Measurements from ENCODE around the gene JOSD2.

The JOSD2 gene

GRCh38 chr19:50511069-50511822 is at the start of gene JOSD2:
Gene JOSD2 (minus strand): TSS chr19:50511191. CDS start chr19:50510431, 760 bp downstream.
- peak; percentile 97 for DNase-seq (ENCODE audit: low spot score)

DNA sequence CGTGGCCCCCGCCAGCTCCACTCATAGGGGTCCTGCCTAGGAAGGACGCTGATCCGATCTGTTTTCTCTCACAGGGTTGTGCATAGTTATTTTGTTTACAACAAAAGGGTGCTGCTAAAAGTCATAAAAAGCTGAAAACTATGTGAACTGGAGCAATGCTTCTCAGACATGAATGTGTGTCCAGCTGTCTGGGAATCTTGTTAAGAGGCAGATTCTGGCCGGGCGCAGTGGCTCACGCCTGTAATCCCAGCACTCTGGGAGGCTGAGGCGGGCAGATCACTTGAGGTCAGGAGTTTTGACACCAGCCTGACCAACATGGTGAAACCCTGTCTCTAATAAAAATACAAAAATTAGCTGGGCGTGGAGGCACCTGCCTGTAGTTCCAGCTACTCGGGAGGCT is 48.6 kb upstream of the JOSD2 start:
- no peak for DNase-seq (ENCODE audit: low spot score)

GRCh38 chr19:50558449-50558848 is 47.5 kb upstream of the JOSD2 start:
- DNase-seq (ENCODE audit: low spot score): no peak

DNA sequence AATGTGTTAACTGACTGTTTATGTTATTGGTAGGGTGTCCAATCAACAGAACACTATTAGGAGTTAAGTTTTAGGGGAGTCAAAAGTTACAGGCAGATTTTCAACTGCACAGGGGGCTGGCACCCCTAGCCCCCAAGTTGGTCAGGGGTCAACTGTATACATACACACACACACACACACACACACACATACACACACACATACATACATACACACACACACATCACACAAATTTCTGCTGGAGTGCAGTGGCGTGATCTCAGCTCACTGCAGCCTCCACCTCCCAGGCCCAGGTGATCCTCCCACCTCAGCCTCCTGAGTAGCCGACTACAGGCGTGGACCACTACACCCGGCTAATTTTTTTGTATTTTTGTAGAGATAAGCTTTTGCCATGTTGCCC is 47.0 kb upstream of the JOSD2 start:
- DNase-seq (ENCODE audit: low spot score): no peak

DNA sequence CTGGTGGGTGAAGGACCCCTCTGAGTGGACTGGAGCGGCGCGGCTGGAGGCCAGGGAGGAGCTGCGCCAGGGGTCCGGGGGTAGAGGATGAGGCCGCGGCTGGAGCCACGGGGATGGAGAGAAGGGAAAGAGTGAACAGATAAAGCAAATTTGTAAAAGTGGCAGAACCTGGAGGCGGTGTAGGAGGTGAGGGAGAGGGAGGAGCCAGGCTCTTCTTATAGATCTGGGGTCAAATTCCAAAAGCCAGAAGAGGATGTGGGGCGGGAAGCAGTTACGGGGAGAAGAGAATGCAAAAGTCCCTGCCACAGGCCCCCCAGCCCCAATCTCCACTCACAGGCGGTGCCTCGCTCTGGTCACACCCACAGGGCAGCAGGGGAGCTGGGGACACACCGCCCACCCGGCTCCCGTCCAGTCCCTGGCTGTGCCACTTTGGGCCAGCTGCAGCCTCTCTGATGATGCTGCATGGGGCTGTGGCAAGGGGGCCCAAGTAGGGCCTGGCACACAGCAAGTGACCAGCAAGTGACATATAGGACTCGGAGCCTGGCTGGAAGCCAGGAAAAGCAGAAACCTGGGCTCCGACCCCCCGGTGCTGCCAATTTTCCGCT is 46.1 kb upstream of the JOSD2 start:
- DNase-seq (ENCODE audit: low spot score): no peak

- DNase-seq (ENCODE audit: low spot score): peak; percentile 56
These were observed 45.5 kb upstream of the JOSD2 start for GRCh38 chr19:50556282-50557008.

DNA sequence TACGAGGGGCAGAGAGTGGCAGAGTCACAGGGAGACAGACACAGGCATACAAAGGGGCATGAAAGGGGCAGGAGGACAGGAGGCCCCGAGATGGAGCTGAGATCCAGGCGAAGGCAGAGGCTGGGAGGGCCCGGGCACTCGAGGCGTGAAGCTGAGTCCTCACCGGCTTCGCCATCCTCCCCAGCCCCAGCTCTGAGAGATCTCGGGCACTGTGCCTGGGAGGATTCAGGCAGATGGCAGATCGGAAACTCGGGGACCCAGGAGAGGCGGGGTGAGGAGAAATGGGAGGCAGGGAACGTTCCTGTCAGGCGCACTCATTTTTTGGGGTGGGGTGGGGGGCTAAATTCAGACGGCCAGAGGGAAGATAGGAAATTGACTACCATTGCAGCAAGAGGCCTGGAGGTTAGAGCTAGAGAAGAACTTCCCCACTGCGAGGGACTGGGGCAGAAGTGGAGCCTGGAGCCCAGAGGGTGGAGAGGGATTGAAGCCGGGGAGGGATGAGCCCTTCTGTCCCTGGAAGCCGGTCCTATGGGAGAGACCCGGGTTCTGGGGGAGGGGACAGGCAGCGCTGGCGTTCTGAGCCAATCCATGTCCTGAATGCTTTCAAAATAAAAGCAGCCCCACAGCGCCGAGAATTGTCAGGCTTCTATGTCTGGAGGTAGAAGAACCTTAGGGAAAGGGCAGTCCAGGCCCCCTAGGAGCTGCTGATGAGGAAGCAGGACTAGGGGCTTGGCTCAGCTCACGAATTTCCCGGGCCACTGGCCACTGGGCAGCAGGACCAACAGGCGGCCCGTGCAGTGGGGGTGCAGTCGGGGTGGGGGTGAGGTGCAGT is 44.7 kb upstream of the JOSD2 start:
- no peak for DNase-seq (ENCODE audit: low spot score)

- DNase-seq (ENCODE audit: low spot score): no peak
These were observed 44.0 kb upstream of the JOSD2 start for GRCh38 chr19:50555033-50555432.

DNA sequence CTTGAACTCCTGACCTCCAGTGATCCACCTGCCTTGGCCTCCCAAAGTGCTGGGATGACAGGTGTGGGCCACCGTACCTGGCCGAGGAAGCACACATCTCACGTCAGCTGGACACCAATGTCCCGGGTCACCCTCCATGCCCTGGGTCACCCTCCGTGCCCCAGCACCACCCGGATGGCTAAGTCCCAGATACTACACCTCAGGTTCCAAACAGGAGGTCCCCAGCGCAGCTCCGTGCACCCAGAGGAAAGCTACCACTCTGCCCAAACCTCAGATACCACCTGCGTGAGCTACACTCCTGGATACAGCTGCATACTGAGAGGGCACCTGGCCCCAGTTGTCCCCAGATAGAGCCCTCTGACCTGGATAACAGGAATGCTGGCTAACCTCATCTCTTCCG is 43.2 kb upstream of the JOSD2 start:
- DNase-seq (ENCODE audit: low spot score): no peak

- no peak for DNase-seq (ENCODE audit: low spot score)
These were observed 42.2 kb upstream of the JOSD2 start for GRCh38 chr19:50553134-50553703.

- DNase-seq (ENCODE audit: low spot score): no peak
These were observed 41.5 kb upstream of the JOSD2 start for GRCh38 chr19:50552540-50552939.

DNA sequence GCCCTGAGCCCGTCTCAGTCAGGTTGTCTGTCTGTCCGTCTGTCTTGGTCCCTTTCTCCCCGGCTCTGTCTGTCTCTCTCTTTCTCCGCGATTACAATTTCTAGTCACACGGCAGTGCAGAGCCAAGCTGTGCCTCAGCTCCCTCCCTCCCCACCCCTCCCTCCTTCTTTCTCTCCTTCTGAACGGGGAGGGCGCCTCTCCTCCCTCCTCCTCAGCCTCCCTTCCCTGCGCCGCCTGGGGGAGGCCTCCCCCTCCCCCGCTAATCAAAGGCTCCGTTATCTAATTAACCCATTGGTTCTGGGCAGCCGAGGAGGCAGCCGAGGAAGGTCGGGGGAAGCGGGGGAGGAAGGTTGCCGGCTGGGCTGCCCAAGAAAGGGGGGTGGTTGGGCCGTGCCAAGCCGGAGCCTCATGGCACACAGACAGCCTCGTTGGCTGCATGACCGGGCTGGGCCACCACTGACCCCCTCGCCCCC is 40.8 kb upstream of the JOSD2 start:
- DNase-seq (ENCODE audit: low spot score): no peak

- DNase-seq (ENCODE audit: low spot score): no peak
These were observed 40.2 kb upstream of the JOSD2 start for GRCh38 chr19:50551034-50551714.

- DNase-seq (ENCODE audit: low spot score): no peak
These were observed 39.6 kb upstream of the JOSD2 start for GRCh38 chr19:50550594-50550966.

- DNase-seq (ENCODE audit: low spot score): no peak
These were observed 39.1 kb upstream of the JOSD2 start for GRCh38 chr19:50549927-50550593.

DNA sequence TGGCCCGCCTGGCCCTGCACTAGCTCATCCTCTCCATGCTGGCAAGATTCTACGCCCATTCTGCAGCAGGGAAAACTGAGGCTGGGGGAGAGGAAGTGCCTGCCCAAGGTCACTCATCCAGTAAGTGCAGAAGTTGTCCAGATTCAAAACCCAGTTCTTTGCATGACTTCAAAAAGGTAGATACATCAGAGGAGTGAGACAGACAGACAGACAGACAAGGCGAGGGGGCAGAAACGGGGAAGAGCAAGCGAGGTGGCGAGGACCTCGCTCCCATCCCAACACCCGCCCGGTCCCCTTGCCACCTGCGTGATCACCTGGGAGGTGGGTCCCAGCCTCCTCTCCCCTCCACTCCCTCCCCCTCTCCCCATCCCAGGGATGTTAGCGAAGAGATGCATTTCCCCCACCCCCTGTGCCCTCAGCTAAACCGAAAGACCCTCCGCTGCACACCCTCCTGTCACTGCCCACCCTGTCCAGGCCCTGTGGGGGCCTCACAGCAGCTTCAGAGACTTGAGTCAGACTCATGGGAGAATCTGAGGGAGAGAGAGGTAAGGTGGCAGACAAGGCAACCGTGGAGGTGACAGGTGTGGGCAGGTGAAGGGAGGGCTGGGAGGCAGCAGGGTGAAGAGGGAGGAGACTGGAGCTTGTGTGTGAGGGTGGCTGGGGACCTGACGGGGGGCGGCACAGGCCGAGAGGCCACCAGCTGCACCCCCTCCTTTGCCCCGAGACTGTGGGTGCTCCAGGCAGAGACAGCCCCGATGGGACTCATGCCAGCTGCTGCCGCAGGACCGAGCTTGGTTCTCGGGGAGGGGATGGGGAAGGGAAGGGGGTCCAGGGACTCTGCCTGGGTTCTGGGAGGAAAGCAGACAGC is 38.3 kb upstream of the JOSD2 start:
- no peak for DNase-seq (ENCODE audit: low spot score)

DNA sequence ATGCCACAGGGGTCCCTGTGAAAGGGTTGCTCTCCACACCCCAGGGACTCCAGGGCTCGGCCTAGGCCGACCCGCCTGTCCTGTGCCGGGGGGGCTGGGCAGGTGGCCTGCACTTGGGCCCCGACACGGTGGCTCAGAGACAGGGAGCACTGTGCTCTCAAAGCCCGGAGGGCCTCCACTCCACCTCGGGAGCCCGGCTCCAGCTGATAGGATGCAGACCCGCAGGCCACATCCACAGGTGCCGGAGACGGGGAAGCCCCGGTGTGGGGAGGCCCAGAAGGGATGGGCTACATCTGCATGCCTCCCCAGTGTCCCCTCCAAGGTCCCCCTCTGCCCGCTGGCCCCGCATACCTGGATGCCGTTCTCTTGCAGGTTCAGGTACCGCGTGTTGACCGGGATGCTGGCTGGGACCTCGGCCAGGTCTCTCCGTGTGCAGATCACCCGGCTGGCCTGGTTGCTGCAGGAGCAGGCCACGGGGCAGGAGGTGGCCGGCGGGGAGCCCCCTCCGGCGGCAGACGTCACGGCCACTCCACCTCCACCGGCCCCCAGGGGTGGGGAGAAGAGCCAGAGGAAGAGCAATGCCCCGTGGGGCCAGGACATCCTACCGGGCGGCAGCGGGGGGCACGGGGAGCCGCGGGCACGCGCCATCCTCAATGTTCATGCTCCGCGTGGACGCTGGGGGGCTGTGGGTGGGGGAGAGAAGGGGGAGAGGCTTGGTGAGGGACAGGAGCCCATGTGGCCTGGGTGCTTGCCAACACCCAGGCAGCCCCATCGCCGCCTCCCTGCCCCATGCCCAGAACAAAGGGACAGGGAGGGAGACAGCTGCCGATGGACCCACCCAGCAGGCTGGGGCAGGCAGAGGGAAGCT is 37.4 kb upstream of the JOSD2 start:
- no peak for DNase-seq (ENCODE audit: low spot score)

DNA sequence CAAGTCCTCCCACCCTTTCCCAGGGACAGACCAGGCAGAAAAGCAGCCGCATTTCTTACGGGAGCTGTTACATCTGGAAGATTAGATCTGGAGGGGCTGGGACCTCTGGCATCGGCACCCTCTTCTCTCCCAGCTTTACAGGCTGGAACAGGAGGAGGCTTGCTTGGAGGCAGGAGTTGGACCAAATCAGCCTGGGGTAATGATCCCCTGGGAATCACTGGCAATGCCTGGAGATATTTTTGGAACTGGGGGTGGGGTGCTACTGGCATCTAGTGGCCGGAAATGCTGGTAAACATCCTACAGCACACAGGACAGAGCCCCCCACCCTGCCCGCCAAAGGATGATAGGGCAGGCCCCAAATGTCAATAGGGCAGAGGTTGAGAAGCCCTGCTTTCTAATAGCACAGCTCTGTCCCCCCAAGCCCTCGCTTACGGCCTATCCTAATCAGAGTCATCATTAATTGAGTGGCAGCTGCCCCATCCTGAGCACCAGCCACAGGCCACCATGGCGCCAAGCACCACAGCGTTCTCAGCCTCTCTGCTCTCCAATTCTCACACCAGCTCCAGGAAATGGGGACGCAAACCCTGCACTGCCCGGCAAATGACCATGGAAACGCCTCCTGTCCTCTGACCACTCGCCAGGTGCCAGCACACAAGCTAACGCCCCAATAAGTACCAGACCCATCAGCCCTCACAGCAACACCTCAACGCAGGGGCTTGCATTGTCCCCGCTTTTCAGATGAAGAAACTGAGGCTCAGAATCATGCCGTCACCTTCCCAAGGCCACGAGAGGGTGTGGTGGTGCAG is 36.6 kb upstream of the JOSD2 start:
- no peak for DNase-seq (ENCODE audit: low spot score)
